ENCODE measurements around the gene WFIKKN2.

DNA sequence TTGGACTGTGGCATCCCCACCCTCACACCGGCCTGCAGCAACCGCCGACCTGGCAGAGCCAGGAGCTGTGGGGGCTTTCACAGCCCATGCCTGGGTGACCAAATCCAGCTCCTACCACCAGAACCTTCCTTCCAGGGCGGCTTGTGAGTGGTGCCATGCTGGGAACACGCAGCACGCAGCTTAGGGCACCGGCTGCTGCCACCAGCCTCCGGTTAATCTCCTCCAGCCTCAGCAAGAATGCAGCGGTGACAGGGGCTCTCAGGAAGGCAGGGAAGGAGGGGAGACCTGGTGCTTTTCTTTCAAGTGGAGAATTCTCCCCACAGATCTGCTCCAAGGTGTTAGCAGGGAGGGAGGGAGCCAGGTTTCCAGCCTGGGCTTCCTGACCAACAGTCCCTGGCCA is 35.8 kb upstream of the WFIKKN2 start:
- TF ChIP-seq, protein P1, sequence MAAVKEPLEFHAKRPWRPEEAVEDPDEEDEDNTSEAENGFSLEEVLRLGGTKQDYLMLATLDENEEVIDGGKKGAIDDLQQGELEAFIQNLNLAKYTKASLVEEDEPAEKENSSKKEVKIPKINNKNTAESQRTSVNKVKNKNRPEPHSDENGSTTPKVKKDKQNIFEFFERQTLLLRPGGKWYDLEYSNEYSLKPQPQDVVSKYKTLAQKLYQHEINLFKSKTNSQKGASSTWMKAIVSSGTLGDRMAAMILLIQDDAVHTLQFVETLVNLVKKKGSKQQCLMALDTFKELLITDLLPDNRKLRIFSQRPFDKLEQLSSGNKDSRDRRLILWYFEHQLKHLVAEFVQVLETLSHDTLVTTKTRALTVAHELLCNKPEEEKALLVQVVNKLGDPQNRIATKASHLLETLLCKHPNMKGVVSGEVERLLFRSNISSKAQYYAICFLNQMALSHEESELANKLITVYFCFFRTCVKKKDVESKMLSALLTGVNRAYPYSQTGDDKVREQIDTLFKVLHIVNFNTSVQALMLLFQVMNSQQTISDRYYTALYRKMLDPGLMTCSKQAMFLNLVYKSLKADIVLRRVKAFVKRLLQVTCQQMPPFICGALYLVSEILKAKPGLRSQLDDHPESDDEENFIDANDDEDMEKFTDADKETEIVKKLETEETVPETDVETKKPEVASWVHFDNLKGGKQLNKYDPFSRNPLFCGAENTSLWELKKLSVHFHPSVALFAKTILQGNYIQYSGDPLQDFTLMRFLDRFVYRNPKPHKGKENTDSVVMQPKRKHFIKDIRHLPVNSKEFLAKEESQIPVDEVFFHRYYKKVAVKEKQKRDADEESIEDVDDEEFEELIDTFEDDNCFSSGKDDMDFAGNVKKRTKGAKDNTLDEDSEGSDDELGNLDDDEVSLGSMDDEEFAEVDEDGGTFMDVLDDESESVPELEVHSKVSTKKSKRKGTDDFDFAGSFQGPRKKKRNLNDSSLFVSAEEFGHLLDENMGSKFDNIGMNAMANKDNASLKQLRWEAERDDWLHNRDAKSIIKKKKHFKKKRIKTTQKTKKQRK (IDR thresholded peaks at IDR 0.05; ENCODE audit: low read length), result no peak
- TF ChIP-seq MTERF4 (CRISPR knock-in tag; IDR thresholded peaks at IDR 0.05) (no peak), TCF7L2 (IDR thresholded peaks at IDR 0.05; ENCODE audit: low read depth, low read length) (no peak), NRL (CRISPR knock-in tag; IDR thresholded peaks at IDR 0.05; ENCODE audit: borderline replicate concordance) (no peak), CBX5 (CRISPR knock-in tag; IDR thresholded peaks at IDR 0.05; ENCODE audit: borderline replicate concordance) (no peak), ZSCAN12 (CRISPR knock-in tag; IDR thresholded peaks at IDR 0.05) (no peak), MEF2D (CRISPR knock-in tag; IDR thresholded peaks at IDR 0.05) (no peak), HNF4A (CRISPR knock-in tag; IDR thresholded peaks at IDR 0.05) (no peak), CCAR2 (optimal IDR thresholded peaks at IDR 0.05; ENCODE audit: low read depth, low read length) (no peak), ZBTB42 (CRISPR knock-in tag; IDR thresholded peaks at IDR 0.05) (no peak), KLF12 (CRISPR knock-in tag; IDR thresholded peaks at IDR 0.05; ENCODE audit: borderline replicate concordance) (no peak), ZNF224 (CRISPR knock-in tag; IDR thresholded peaks at IDR 0.05) (no peak), PCBP1 (IDR thresholded peaks at IDR 0.05; ENCODE audit: borderline replicate concordance, low read depth, low read length) (no peak)
- TF ChIP-seq, protein P2, sequence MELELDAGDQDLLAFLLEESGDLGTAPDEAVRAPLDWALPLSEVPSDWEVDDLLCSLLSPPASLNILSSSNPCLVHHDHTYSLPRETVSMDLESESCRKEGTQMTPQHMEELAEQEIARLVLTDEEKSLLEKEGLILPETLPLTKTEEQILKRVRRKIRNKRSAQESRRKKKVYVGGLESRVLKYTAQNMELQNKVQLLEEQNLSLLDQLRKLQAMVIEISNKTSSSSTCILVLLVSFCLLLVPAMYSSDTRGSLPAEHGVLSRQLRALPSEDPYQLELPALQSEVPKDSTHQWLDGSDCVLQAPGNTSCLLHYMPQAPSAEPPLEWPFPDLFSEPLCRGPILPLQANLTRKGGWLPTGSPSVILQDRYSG (CRISPR knock-in tag; IDR thresholded peaks at IDR 0.05), result no peak
